Stomach (tissue), 9 donors: ENCODE data around the gene LTB4R2. TPM values are rescaled to one million over a fixed set of nuclear protein-coding genes. Genes with fewer than 3 reads are reported as not detected.

Experiments used
- DNase-seq, 2 donors: peaks; one replicate each; pipeline versions ENCODE4 v3.0.0 to v3.0.0-alpha.2; 2013 to 2019
- H3K27ac ChIP-seq, 5 donors: fragments of 200-600 bp in 4 of 5; sonication (generic) in 4 of 5; one replicate each; pipeline ENCODE4 v1.5.1; 2013 to 2019; ENCODE audit warnings: mild to moderate bottlenecking in 1 of 5, moderate library complexity in 1 of 5
- H3K27me3 ChIP-seq, 3 donors: fragments of 200-600 bp; sonication (generic); one replicate each; pipeline ENCODE4 v1.5.1; 2017 to 2019; ENCODE audit warnings: mixed run types in 1 of 3
- H3K36me3 ChIP-seq, 4 donors: fragments of 200-600 bp; sonication (generic); 1 replicate in 3 of 4; 2 replicates in 1 of 4; pipeline ENCODE4 v1.5.1; 2016 to 2019
- H3K4me1 ChIP-seq, 4 donors: fragments of 200-600 bp; sonication (generic); one replicate each; pipeline ENCODE4 v1.5.1; 2016 to 2019
- H3K4me3 ChIP-seq, 4 donors: fragments of 200-600 bp; sonication (generic) in 3 of 4; one replicate each; pipeline ENCODE4 v1.5.1; 2016 to 2019; ENCODE audit warnings: mild to moderate bottlenecking in 1 of 4
- H3K9me3 ChIP-seq, 4 donors: fragments of 200-600 bp; sonication (generic); one replicate each; pipeline ENCODE4 v1.5.1; 2016 to 2019
- CTCF ChIP-seq, 7 experiments: fragments of 450-650 bp in 4 of 7; fragments of 200-600 bp in 3 of 7; sonication (generic) in 3 of 7; IDR thresholded peaks; one replicate each; pipeline ENCODE4 v1.5.1; 2016 to 2019; ENCODE audit warnings: antibody characterized with exemption in 7 of 7, control low read depth in 2 of 7, mild to moderate bottlenecking in 1 of 7
- EP300 ChIP-seq: sonication (generic); formaldehyde crosslinking; IDR thresholded peaks from one replicate; pipeline ENCODE4 v1.6.1; 2017; ENCODE audit warnings: antibody characterized with exemption
- POLR2A ChIP-seq, 4 donors: fragments of 450-650 bp; IDR thresholded peaks; one replicate each; pipeline ENCODE4 v1.6.1; 2016; ENCODE audit warnings: antibody characterized with exemption in 4 of 4, control low read depth in 2 of 4, mild to moderate bottlenecking in 1 of 4, moderate library complexity in 1 of 4
- POLR2AphosphoS5 ChIP-seq, 3 donors: sonication (generic); formaldehyde crosslinking; IDR thresholded peaks; one replicate each; pipeline ENCODE4 v1.6.1; 2016; ENCODE audit warnings: antibody characterized with exemption in 3 of 3
- WGBS, 5 donors: extraction: QIAGEN DNeasy Blood & Tissue Kit in 3 of 5; methylation state at CpG; one replicate each; pipeline versions ENCODE4 v1.1.5 to v1.1.7; 2013 to 2018; 5-methylcytosine and 5-hydroxymethylcytosine counted together
- intact Hi-C: fragments of 100-400 bp; cut with DNase I; formaldehyde crosslinking; loops from one replicate; pipeline ENCODE4 v1.15.1; 2023; ENCODE audit warnings: low total_unique reads
- polyA plus RNA-seq, 3 donors: library from polyadenylated mRNA; stranded (reverse); fragments of 200-250 nt; gene quantifications; one replicate each; pipeline ENCODE4 v1.2.3, GENCODE V29; 2013
- total RNA-seq, 5 donors: library from RNA; depleted of rRNA; stranded (reverse); fragments of >200 nt; gene quantifications; one replicate each; pipeline versions ENCODE4 v1.1.0 to v1.2.3, GENCODE V29; 2014 to 2016
- donor health status: healthy with polysubstance abuse.
- donor health status: Bipolar disorder and iron deficiency.
- donor health status: healthy.

The LTB4R2 gene
- total and polyA plus RNA-seq, 8 donors: 0.25 to 71.5 (median 11.0) TPM; not detected in 2

- H3K27me3 ChIP-seq: no peaks in the 10 kb centered on the region
- 36 to 46% (median 43%) methylated on average over 5 of the region's 5 CpGs for WGBS, 5 donors
- peaks cover 19 to 53% (median 46%) of the 10 kb centered on the region in 4 donors for H3K36me3 ChIP-seq
- no peak overlapping the region for H3K4me3 ChIP-seq
- H3K9me3 ChIP-seq: no peaks in the 10 kb centered on the region
- H3K27ac ChIP-seq: peak overlapping the region in 3 of 5 donors; percentile 12 to 42 (median 34)
- intact Hi-C loops: loop anchor here (10.0 kb wide), 1 partner anchor 53 kb away; the partner anchor contains the start of gene TINF2
- TF ChIP-seq CTCF (IDR thresholded peaks at IDR 0.05) (peak in 3 of 7 experiments; percentile 0 to 57 (median 40)), POLR2A (IDR thresholded peaks at IDR 0.05) (no peak), POLR2AphosphoS5 (IDR thresholded peaks at IDR 0.05) (no peak)
- peak in 1 of 2 donors; percentile 58 for DNase-seq
- H3K4me1 ChIP-seq: peaks cover 20 to 56% (median 46%) of the 10 kb centered on the region in 4 donors
Observed at GRCh38 chr14:24297190-24297964, 12.6 kb upstream of the LTB4R2 start.

- Histone ChIP-seq H3K4me1 (peaks cover 20 to 63% (median 46%) of the 10 kb centered on the region in 4 donors), H3K4me3 (peak overlapping the region; percentile 78 to 96 (median 89)), H3K27ac (peak overlapping the region; percentile 88 to 94 (median 91)), H3K36me3 (peaks cover 33 to 54% (median 51%) of the 10 kb centered on the region in 4 donors), H3K27me3 (no peaks in the 10 kb centered on the region), H3K9me3 (no peaks in the 10 kb centered on the region)
- intact Hi-C loops: loop anchor here (10.0 kb wide), 1 partner anchor 54 kb away; the partner anchor contains the start of gene TINF2
- DNase-seq: peak in 1 of 2 donors; percentile 56
- WGBS, 5 donors: 36 to 46% (median 42%) methylated on average over 7 of the region's 7 CpGs
- no peak for TF ChIP-seq EP300
- TF ChIP-seq POLR2A (IDR thresholded peaks at IDR 0.05): no peak
- no peak for TF ChIP-seq POLR2AphosphoS5 (IDR thresholded peaks at IDR 0.05)
- no peak for TF ChIP-seq CTCF (IDR thresholded peaks at IDR 0.05)
Observed at GRCh38 chr14:24298892-24299254, 11.1 kb upstream of the LTB4R2 start.

GRCh38 chr14:24299255-24300191 is 10.4 kb upstream of the LTB4R2 start, which contains the start of the genes DHRS1 and NOP9:
TSS of gene DHRS1 (minus strand) at chr14:24299780. CDS start at chr14:24299106, 674 bp downstream.
TSS of gene NOP9 (plus strand) at chr14:24299850. CDS start at chr14:24299955, 105 bp downstream.
- intact Hi-C loops: loop anchor here (10.0 kb wide), 1 partner anchor 55 kb away; the partner anchor contains the start of gene TINF2
- WGBS, 5 donors: 0 to 1% (median 0%) methylated on average over 60 to 75 of the region's 75 CpGs
- peak; percentile 6 for TF ChIP-seq EP300
- no peak for TF ChIP-seq POLR2A (IDR thresholded peaks at IDR 0.05)
- peak in 1 of 7 experiments; percentile 30 for TF ChIP-seq CTCF (IDR thresholded peaks at IDR 0.05)
- peak; percentile 78 to 96 (median 90) for TF ChIP-seq POLR2AphosphoS5 (IDR thresholded peaks at IDR 0.05)
- H3K9me3 ChIP-seq: no peaks in the 10 kb centered on the region
- H3K36me3 ChIP-seq: peaks cover 39 to 54% (median 53%) of the 10 kb centered on the region in 4 donors
- peak; percentile 96 to 97 for DNase-seq
- peak within 1 kb of the TSS; percentile 78 to 96 (median 89) for H3K4me3 ChIP-seq
- H3K27ac ChIP-seq: peak within 1 kb of the TSS; percentile 88 to 94 (median 91)
- H3K27me3 ChIP-seq: no peaks in the 10 kb centered on the region
- H3K4me1 ChIP-seq: peaks cover 20 to 63% (median 46%) of the 10 kb centered on the region in 4 donors
